ENCODE data around the gene DEFB113. TPM values are rescaled to one million over a fixed set of nuclear protein-coding genes. Genes with fewer than 3 reads are reported as not detected.

Gene DEFB113
- total and polyA plus RNA-seq, 2 donors from 2014 or later, result not detected

DNA sequence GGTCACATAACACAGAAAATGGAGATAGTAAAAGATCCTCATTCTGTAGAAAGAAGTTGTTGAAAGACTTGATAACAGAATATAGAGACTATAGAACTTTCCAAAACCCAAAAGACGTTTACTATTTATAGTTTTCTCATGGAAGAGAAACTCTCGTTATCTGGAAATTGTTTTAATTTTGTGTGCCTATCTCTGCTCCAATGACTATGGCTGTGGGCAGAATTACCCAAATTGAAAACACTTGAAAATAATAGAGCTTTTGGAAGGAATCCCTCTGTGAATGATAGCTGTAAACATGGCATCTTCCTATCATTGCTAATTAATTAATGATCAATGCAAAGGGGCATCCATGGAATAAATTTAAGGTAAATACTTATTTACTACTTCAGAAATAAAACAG is 5.4 kb downstream of the DEFB113 start, which contains the start of gene DEFB114:
TSS of gene DEFB114 (minus strand) at position 101 of the 400 bp plus-strand sequence. CDS start at position 42, 59 bp downstream.
- Histone ChIP-seq H3K9ac (ENCODE audit: low read length in 3 of 3) (no peak within 1 kb of the TSS), H3K4me3 (ENCODE audit: low read length in 3 of 3) (no peak within 1 kb of the TSS), H3K9me3 (ENCODE audit: control insufficient read depth in 2 of 3, insufficient read depth in 1 of 3, low read length in 3 of 3) (no peaks in the 10 kb centered on the region), H3K27me3 (ENCODE audit: control insufficient read depth, insufficient read depth, low read length) (no peaks in the 10 kb centered on the region), H3K36me3 (ENCODE audit: control insufficient read depth in 2 of 3, insufficient read depth in 3 of 3, low read length in 3 of 3) (no peaks in the 10 kb centered on the region), H3K27ac (ENCODE audit: low read depth in 2 of 2, low read length in 2 of 2) (no peak within 1 kb of the TSS), H3K4me1 (ENCODE audit: control insufficient read depth in 2 of 3, insufficient read depth in 2 of 3, low read depth in 1 of 3, low read length in 3 of 3) (no peaks in the 10 kb centered on the region)
- TF ChIP-seq, protein P1, sequence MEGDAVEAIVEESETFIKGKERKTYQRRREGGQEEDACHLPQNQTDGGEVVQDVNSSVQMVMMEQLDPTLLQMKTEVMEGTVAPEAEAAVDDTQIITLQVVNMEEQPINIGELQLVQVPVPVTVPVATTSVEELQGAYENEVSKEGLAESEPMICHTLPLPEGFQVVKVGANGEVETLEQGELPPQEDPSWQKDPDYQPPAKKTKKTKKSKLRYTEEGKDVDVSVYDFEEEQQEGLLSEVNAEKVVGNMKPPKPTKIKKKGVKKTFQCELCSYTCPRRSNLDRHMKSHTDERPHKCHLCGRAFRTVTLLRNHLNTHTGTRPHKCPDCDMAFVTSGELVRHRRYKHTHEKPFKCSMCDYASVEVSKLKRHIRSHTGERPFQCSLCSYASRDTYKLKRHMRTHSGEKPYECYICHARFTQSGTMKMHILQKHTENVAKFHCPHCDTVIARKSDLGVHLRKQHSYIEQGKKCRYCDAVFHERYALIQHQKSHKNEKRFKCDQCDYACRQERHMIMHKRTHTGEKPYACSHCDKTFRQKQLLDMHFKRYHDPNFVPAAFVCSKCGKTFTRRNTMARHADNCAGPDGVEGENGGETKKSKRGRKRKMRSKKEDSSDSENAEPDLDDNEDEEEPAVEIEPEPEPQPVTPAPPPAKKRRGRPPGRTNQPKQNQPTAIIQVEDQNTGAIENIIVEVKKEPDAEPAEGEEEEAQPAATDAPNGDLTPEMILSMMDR (IDR thresholded peaks at IDR 0.05; ENCODE audit: borderline replicate concordance, extremely low read depth, insufficient read depth), result no peak
- no peak for FAIRE-seq
- DNase-seq, result no peak
- intact Hi-C loops (cut with DNase I), result no loop called here

DNA sequence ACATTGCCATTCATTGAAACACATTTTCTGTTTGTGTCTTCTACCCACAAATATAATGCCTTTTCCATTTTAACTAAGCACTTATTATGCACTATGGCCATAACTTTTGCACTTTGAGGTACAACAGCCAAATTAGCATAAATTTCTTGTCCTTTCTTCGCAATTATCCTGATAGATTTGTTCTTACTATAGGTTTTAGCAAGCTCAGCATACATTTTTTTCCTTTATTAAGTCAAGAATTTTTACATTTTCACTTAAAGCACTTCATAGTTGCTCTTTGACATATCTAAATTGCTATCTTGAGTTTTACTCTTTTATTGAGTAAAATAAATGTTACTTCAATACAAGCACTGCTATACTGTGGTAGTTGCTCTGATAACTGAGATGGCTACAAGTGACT is 11.2 kb downstream of the DEFB113 start:
- Histone ChIP-seq H3K4me3 (ENCODE audit: low read length in 3 of 3) (no peak overlapping the region), H3K36me3 (ENCODE audit: control insufficient read depth in 2 of 3, insufficient read depth in 3 of 3, low read length in 3 of 3) (no peaks in the 10 kb centered on the region), H3K27ac (ENCODE audit: low read depth in 2 of 2, low read length in 2 of 2) (no peak overlapping the region), H3K9ac (ENCODE audit: low read length in 3 of 3) (no peak overlapping the region), H3K4me1 (ENCODE audit: control insufficient read depth in 2 of 3, insufficient read depth in 2 of 3, low read depth in 1 of 3, low read length in 3 of 3) (no peaks in the 10 kb centered on the region), H3K9me3 (ENCODE audit: control insufficient read depth in 2 of 3, insufficient read depth in 1 of 3, low read length in 3 of 3) (no peaks in the 10 kb centered on the region), H3K27me3 (ENCODE audit: control insufficient read depth, insufficient read depth, low read length) (no peaks in the 10 kb centered on the region)
- FAIRE-seq (no peak), DNase-seq (no peak)
- TF ChIP-seq, protein P1 (IDR thresholded peaks at IDR 0.05; ENCODE audit: borderline replicate concordance, extremely low read depth, insufficient read depth), result no peak
- intact Hi-C loops (cut with DNase I), result no loop called here

DNA sequence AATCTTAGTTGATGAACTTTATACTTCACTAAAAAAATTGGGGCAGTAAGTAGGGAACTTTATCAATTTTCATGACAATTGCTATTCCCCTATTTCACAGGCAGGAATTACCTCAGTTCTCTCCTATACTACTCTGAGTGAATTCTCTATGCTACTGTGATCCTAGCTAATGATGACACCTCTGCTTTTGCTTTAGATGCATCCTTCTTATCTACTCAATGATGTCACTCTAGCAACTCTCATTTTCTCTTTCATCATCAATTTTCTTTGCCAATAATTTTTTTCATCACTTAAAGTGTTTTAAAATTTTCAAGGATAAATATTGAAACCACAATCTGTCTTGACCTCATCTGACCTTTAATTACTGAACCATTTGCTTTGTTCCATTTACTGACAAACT is 13.6 kb downstream of the DEFB113 start:
- DNase-seq, result no peak
- H3K27me3 ChIP-seq (ENCODE audit: control insufficient read depth, insufficient read depth, low read length), result no peaks in the 10 kb centered on the region
- H3K27ac ChIP-seq (ENCODE audit: low read depth in 2 of 2, low read length in 2 of 2), result no peak overlapping the region
- no peaks in the 10 kb centered on the region for H3K36me3 ChIP-seq (ENCODE audit: control insufficient read depth in 2 of 3, insufficient read depth in 3 of 3, low read length in 3 of 3)
- no peak overlapping the region for H3K4me3 ChIP-seq (ENCODE audit: low read length in 3 of 3)
- intact Hi-C loops (cut with DNase I), result no loop called here
- TF ChIP-seq, protein P1 (IDR thresholded peaks at IDR 0.05; ENCODE audit: borderline replicate concordance, extremely low read depth, insufficient read depth), result no peak
- no peak for FAIRE-seq
- no peaks in the 10 kb centered on the region for H3K9me3 ChIP-seq (ENCODE audit: control insufficient read depth in 2 of 3, insufficient read depth in 1 of 3, low read length in 3 of 3)
- no peak overlapping the region for H3K9ac ChIP-seq (ENCODE audit: low read length in 3 of 3)
- H3K4me1 ChIP-seq (ENCODE audit: control insufficient read depth in 2 of 3, insufficient read depth in 2 of 3, low read depth in 1 of 3, low read length in 3 of 3), result no peaks in the 10 kb centered on the region

DNA sequence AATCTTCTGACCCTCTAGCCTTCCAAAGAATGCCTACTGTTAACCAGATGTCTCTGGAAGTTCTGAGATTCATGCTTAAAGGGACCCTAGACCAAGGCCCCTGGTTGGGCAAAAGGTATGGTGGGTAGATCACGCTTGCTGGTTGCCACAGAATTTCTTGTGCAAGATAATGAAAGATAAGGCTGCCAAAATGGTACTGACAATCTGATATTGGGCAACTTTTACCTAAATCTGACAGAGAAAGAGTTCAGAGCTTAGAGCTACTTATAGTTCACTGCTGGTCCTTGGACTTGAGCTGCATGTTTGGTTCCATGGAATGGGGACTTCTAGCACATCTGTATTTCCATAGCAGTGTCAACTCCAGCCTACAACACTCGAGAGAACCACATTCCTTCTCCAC is 17.5 kb downstream of the DEFB113 start:
- no peaks in the 10 kb centered on the region for H3K27me3 ChIP-seq (ENCODE audit: control insufficient read depth, insufficient read depth, low read length)
- no peak overlapping the region for H3K27ac ChIP-seq (ENCODE audit: low read depth in 2 of 2, low read length in 2 of 2)
- H3K4me1 ChIP-seq (ENCODE audit: control insufficient read depth in 2 of 3, insufficient read depth in 2 of 3, low read depth in 1 of 3, low read length in 3 of 3), result no peaks in the 10 kb centered on the region
- no peaks in the 10 kb centered on the region for H3K9me3 ChIP-seq (ENCODE audit: control insufficient read depth in 2 of 3, insufficient read depth in 1 of 3, low read length in 3 of 3)
- TF ChIP-seq, protein P1 (IDR thresholded peaks at IDR 0.05; ENCODE audit: borderline replicate concordance, extremely low read depth, insufficient read depth), result no peak
- H3K9ac ChIP-seq (ENCODE audit: low read length in 3 of 3), result no peak overlapping the region
- H3K36me3 ChIP-seq (ENCODE audit: control insufficient read depth in 2 of 3, insufficient read depth in 3 of 3, low read length in 3 of 3), result no peaks in the 10 kb centered on the region
- intact Hi-C loops (cut with DNase I), result no loop called here
- no peak for DNase-seq
- H3K4me3 ChIP-seq (ENCODE audit: low read length in 3 of 3), result no peak overlapping the region
- no peak for FAIRE-seq
